DND-41 (cell line): ENCODE results near the gene PGLYRP1.

Source experiments
- EZH2 ChIP-seq: IDR thresholded peaks from 3 replicates; pipeline ENCODE4 v1.6.1; 2012; ENCODE audit warnings: borderline replicate concordance, low read depth, mild to moderate bottlenecking, moderate library complexity, low read length, inconsistent platforms; ENCODE audit not compliant: severe bottlenecking
- TF ChIP-seq, protein P1 (sequence below): IDR thresholded peaks from 2 replicates; pipeline ENCODE4 v1.5.1; 2012; ENCODE audit warnings: borderline replicate concordance, low read length, moderate library complexity, mild to moderate bottlenecking; ENCODE audit not compliant: poor library complexity, severe bottlenecking; ENCODE audit errors: extremely low read depth

GRCh38 chr19:45996933-45997332, 25.9 kb downstream of the PGLYRP1 start:
- TF ChIP-seq, protein P1, sequence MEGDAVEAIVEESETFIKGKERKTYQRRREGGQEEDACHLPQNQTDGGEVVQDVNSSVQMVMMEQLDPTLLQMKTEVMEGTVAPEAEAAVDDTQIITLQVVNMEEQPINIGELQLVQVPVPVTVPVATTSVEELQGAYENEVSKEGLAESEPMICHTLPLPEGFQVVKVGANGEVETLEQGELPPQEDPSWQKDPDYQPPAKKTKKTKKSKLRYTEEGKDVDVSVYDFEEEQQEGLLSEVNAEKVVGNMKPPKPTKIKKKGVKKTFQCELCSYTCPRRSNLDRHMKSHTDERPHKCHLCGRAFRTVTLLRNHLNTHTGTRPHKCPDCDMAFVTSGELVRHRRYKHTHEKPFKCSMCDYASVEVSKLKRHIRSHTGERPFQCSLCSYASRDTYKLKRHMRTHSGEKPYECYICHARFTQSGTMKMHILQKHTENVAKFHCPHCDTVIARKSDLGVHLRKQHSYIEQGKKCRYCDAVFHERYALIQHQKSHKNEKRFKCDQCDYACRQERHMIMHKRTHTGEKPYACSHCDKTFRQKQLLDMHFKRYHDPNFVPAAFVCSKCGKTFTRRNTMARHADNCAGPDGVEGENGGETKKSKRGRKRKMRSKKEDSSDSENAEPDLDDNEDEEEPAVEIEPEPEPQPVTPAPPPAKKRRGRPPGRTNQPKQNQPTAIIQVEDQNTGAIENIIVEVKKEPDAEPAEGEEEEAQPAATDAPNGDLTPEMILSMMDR = no peak
- TF ChIP-seq EZH2 = no peak
